Testis (tissue), 3 donors: ENCODE measurements around the gene PBX1. TPM values are rescaled to one million over a fixed set of nuclear protein-coding genes. Genes with fewer than 3 reads are reported as not detected.

Source experiments
- DNase-seq: peaks from one replicate; pipeline ENCODE4 v3.0.0-alpha.2; 2019
- H3K27ac ChIP-seq, 2 donors: fragments of 200-600 bp; sonication (generic); one replicate each; pipeline ENCODE4 v1.5.1; 2019
- H3K27me3 ChIP-seq: fragments of 200-600 bp; sonication (generic); one replicate; pipeline ENCODE4 v1.5.1; 2019
- H3K36me3 ChIP-seq: fragments of 200-600 bp; sonication (generic); one replicate; pipeline ENCODE4 v1.5.1; 2017; ENCODE audit warnings: low read depth; ENCODE audit errors: missing control alignments
- H3K4me1 ChIP-seq: fragments of 200-600 bp; sonication (generic); one replicate; pipeline ENCODE4 v1.5.1; 2019
- H3K4me3 ChIP-seq, 2 donors: fragments of 200-600 bp; sonication (generic); one replicate each; pipeline ENCODE4 v1.5.1; 2017 to 2019
- H3K9me3 ChIP-seq: fragments of 200-600 bp; sonication (generic); one replicate; pipeline ENCODE4 v1.5.1; 2017
- CTCF ChIP-seq, 3 experiments: fragments of 450-650 bp in 2 of 3; fragments of 200-600 bp in 1 of 3; sonication (generic) in 1 of 3; IDR thresholded peaks; one replicate each; pipeline ENCODE4 v1.5.1; 2016 to 2019; ENCODE audit warnings: antibody characterized with exemption in 3 of 3, mild to moderate bottlenecking in 2 of 3, moderate library complexity in 1 of 3
- POLR2A ChIP-seq: fragments of 450-650 bp; IDR thresholded peaks from one replicate; pipeline ENCODE4 v1.6.1; 2017; ENCODE audit warnings: antibody characterized with exemption, mild to moderate bottlenecking, moderate library complexity
- WGBS, 2 donors: methylation state at CpG; one replicate each; pipeline ENCODE4 v1.1.5; 2018; 5-methylcytosine and 5-hydroxymethylcytosine counted together
- intact Hi-C: fragments of 100-400 bp; cut with DNase I; formaldehyde crosslinking; loops from one replicate; pipeline ENCODE4 v1.15.1; 2023; ENCODE audit warnings: low total_unique reads
- polyA plus RNA-seq: library from polyadenylated mRNA; stranded (reverse); fragments of 350-450 nt; fragmentation: Illumina TruSeq; extraction: RNeasy Lipid Tissue Mini Kit (QIAGEN cat#74804); gene quantifications from one replicate; pipeline ENCODE4 v1.2.3, GENCODE V29; 2014; ENCODE audit warnings: low read depth, low replicate concordance; ENCODE audit not compliant: insufficient read depth
- total RNA-seq, 2 donors: library from RNA; depleted of rRNA; stranded (reverse); fragments of >200 nt; gene quantifications; one replicate each; pipeline ENCODE4 v1.2.3, GENCODE V29; 2016

PBX1 gene
- total and polyA plus RNA-seq, 3 donors from 2014 or later = 20.2 to 25.0 (median 20.3) TPM

DNA sequence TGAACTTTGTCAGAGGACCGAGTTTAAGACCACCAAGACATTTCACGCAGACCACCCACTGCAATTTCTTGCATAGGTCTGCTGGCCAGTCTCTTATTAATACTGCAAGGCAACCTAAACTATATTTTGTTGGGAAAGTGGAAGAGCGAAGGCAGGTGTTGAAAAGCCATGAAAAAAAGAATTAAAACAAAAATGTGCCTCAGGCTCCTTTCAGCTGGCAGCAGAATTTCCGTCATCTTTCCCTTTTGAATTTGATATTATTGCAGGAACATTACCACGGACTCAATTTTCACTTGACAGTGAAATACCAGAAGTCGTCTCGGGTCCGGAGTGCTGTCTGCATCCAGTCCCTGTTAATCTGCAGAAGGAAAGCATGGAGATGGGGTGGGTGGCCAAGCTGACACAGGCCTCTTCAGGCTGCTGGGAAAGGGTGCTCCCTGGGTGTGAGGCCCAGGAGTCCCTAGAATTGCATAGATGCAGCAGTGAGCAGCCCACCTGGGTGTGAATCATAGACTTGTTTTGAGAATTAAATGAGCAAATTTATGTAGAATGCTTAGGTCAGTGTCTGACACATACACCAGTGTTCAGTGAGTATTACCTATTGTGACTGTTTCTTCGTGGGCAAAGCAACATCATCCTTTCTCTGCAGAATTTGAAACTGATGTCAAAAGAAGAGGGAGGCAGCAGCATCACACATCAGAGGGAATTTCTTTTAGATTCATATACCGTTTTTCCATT is 150.7 kb downstream of the PBX1 start:
- TF ChIP-seq POLR2A (no peak), CTCF (IDR thresholded peaks at IDR 0.05) (no peak)
- DNase-seq = no peak
- intact Hi-C loops = no loop called here
- 76 to 77% methylated on average over 10 of the region's 10 CpGs for WGBS, 2 donors
- H3K36me3 ChIP-seq = no peaks in the 10 kb centered on the region
- no peak overlapping the region for H3K27ac ChIP-seq
- H3K4me3 ChIP-seq = no peak overlapping the region
- H3K9me3 ChIP-seq = no peaks in the 10 kb centered on the region
- peaks cover 42% of the 10 kb centered on the region for H3K4me1 ChIP-seq
- no peaks in the 10 kb centered on the region for H3K27me3 ChIP-seq

DNA sequence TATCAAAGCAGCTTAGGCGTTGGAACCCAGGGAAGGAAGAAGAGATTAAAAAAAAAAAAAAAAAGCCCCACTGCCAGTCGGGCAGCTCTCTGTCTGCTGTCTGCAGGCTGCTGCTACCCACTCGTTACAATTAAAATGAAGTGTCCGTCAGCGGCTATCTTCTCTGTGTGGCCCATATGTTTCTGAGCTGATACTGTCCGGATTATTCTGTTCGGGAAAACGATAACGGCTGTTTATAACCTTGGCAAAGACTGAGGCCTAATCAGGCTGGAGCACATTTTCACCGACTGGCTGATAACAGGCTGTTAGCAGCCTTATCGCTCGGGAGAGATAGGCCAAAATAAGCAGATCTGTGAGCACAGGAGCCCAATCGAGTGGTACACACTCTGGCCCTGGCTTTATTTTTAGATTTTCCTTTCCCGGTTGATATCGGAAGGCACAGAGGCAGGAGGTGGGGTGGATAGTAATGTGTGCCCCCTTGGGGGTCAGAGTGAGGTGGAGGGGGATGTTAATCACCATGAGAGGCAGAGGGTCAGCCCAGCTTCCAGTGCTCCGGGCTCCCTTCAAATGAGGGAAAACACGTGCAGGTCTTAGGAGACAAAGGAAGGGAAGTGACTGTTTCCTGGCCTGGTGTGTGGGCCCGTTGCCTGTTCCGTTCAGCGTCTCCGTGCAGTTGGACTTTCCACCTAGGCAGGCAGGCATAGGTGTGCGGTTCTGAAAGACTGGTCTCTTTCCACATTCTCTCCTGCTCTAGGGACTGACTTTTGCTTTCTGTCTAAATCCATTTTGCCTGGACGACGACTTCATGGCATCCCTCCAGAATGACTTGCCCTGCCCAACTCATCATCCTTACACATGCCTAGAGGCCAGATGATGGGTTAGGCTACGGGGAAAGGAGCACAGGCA is 153.4 kb downstream of the PBX1 start:
- Histone ChIP-seq H3K4me3 (no peak overlapping the region), H3K9me3 (no peaks in the 10 kb centered on the region), H3K4me1 (peaks cover 29% of the 10 kb centered on the region), H3K36me3 (no peaks in the 10 kb centered on the region), H3K27ac (peak overlapping the region; percentile 65 to 68), H3K27me3 (no peaks in the 10 kb centered on the region)
- intact Hi-C loops = no loop called here
- 30 to 43% methylated on average over 25 of the region's 25 CpGs for WGBS, 2 donors
- TF ChIP-seq POLR2A (no peak), CTCF (IDR thresholded peaks at IDR 0.05) (no peak)
- DNase-seq = peak; percentile 75

GRCh38 chr1:164713456-164714207 is 154.6 kb downstream of the PBX1 start:
- Histone ChIP-seq H3K4me3 (no peak overlapping the region), H3K4me1 (peaks cover 20% of the 10 kb centered on the region), H3K9me3 (no peaks in the 10 kb centered on the region), H3K27me3 (no peaks in the 10 kb centered on the region), H3K27ac (no peak overlapping the region), H3K36me3 (no peaks in the 10 kb centered on the region)
- 59 to 66% methylated on average over 5 of the region's 5 CpGs for WGBS, 2 donors
- intact Hi-C loops = no loop called here
- no peak for TF ChIP-seq CTCF (IDR thresholded peaks at IDR 0.05)
- TF ChIP-seq POLR2A = no peak
- peak; percentile 30 for DNase-seq

DNA sequence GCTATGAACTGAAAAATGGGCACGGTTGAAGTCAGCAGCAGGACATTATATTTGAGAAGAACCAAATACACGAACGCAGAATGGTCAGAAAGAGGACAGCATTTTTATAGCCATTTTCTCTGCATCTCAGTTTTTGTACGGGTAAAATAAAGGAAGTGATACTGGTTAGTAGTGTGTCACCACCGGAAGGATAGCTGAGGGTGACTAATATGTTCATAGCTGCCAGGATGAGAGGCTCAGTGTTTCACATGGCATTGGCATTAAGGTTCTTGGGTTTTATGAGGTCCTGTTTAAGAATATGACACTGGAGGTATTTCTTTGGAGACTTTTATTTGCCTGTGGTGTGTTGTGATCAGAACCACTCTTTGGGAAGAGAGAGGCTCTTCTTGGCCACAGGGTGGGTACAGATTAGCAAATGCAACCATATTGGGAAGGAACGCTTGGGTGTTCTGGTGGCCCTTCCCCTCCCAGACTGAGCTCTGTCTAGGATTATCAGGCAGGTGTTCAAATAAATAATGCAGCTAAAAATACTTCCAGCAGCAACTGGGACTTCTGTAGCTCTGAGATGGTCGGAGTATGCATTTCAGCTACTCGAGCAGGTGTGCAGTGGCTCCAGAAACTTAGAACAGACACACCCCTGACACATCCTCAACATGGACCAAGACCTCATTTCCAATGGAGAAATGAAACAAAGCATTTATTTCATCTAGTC is 158.2 kb downstream of the PBX1 start:
- no peaks in the 10 kb centered on the region for H3K27me3 ChIP-seq
- TF ChIP-seq POLR2A (no peak), CTCF (IDR thresholded peaks at IDR 0.05) (no peak)
- no peaks in the 10 kb centered on the region for H3K9me3 ChIP-seq
- intact Hi-C loops = no loop called here
- no peak for DNase-seq
- 83 to 87% methylated on average over 8 of the region's 8 CpGs for whole genome bisulfite sequencing, 2 donors
- no peaks in the 10 kb centered on the region for H3K36me3 ChIP-seq
- H3K27ac ChIP-seq = no peak overlapping the region
- peaks cover 9% of the 10 kb centered on the region for H3K4me1 ChIP-seq
- H3K4me3 ChIP-seq = no peak overlapping the region
